B cell (primary cell): ENCODE data around the gene ANKRD44. TPM values are rescaled to one million over a fixed set of nuclear protein-coding genes. Genes with fewer than 3 reads are reported as not detected.

Experiments used
- ATAC-seq: fragments of 200-7000 bp; cut with Tn5 transposase; one replicate; pipeline ENCODE4 v1.10.0; 2021; ENCODE audit warnings: low read depth, mild to moderate bottlenecking, moderate number of reproducible peaks, moderate library complexity
- CTCF ChIA-PET: fragments of 350-600 bp; sonication (Branson Sonifier 250); formaldehyde crosslinking; loops from one replicate; lab custom pipeline; 2021; ENCODE audit warnings: antibody characterized with exemption, inconsistent platforms; lab: Charles Lee
- POLR2A ChIA-PET: fragments of 350-600 bp; sonication (Branson Sonifier 250); formaldehyde crosslinking; loops from one replicate; lab custom pipeline; 2021; ENCODE audit warnings: antibody characterized with exemption; lab: Charles Lee
- DNase-seq: peaks from one replicate; pipeline ENCODE4 v3.0.0; 2013
- H2AFZ ChIP-seq: 2 replicates; pipeline ENCODE4 v1.6.1; 2012; ENCODE audit warnings: mild to moderate bottlenecking, low read depth, low read length; ENCODE audit not compliant: insufficient read depth, poor library complexity, severe bottlenecking
- H3K27ac ChIP-seq, 2 donors: 1 replicate in 1 of 2; 2 replicates in 1 of 2; pipeline ENCODE4 v1.5.1; 2012 to 2013; ENCODE audit warnings: low read length in 2 of 2, mild to moderate bottlenecking in 2 of 2, moderate library complexity in 1 of 2
- H3K27me3 ChIP-seq, 4 experiments: fragments of 200-600 bp in 1 of 4; sonication (generic) in 1 of 4; replicated peaks in 1 of 4; 1 replicate in 2 of 4; 2 replicates in 2 of 4; pipeline versions ENCODE4 v1.6.1 to v1.7.0; 2013 to 2016; ENCODE audit warnings: low read length in 3 of 4, mild to moderate bottlenecking in 2 of 4, mixed read lengths in 1 of 4, moderate library complexity in 1 of 4; ENCODE audit not compliant: insufficient read depth in 4 of 4, control insufficient read depth in 3 of 4; ENCODE audit errors: control extremely low read depth in 1 of 4
- H3K36me3 ChIP-seq, 2 experiments: replicated peaks in 1 of 2; 1 replicate in 1 of 2; 2 replicates in 1 of 2; pipeline versions ENCODE4 v1.6.1 to v1.7.1; 2013; ENCODE audit warnings: low read length in 1 of 2; ENCODE audit not compliant: insufficient read depth in 2 of 2, control insufficient read depth in 1 of 2; ENCODE audit errors: control extremely low read depth in 1 of 2, extremely low read depth in 1 of 2
- H3K4me1 ChIP-seq, 2 donors: fragments of 200-600 bp in 1 of 2; sonication (generic) in 1 of 2; 1 replicate in 1 of 2; 2 replicates in 1 of 2; pipeline versions ENCODE4 v1.5.1 to v1.6.1; 2013 to 2017; ENCODE audit warnings: low read length in 2 of 2; ENCODE audit not compliant: control insufficient read depth in 2 of 2, insufficient read depth in 2 of 2
- H3K4me2 ChIP-seq: replicated peaks from 2 replicates; pipeline ENCODE3; 2012; ENCODE audit warnings: mild to moderate bottlenecking, low read depth, low read length; ENCODE audit not compliant: poor library complexity, severe bottlenecking
- H3K4me3 ChIP-seq, 5 experiments: fragments of 200-600 bp in 1 of 5; sonication (generic) in 1 of 5; 1 replicate in 3 of 5; 2 replicates in 2 of 5; pipeline versions ENCODE4 v1.5.1 to v1.7.0; 2011 to 2016; ENCODE audit warnings: low read length in 4 of 5, mild to moderate bottlenecking in 4 of 5, low read depth in 2 of 5, control low read depth in 1 of 5, moderate library complexity in 1 of 5; ENCODE audit not compliant: insufficient read depth in 1 of 5; ENCODE audit errors: control extremely low read depth in 1 of 5, extremely low read depth in 1 of 5
- H3K79me2 ChIP-seq: fragments of 200-600 bp; sonication (generic); one replicate; pipeline ENCODE4 v1.6.0; 2016; ENCODE audit warnings: low read length; ENCODE audit not compliant: control insufficient read depth, insufficient read depth
- H3K9ac ChIP-seq: fragments of 200-600 bp; sonication (generic); 2 replicates; pipeline ENCODE4 v1.6.1; 2017; ENCODE audit warnings: mild to moderate bottlenecking, low read length, moderate library complexity
- H3K9me3 ChIP-seq, 3 donors: one replicate each; pipeline versions ENCODE4 v1.6.1 to v1.7.1; 2013; ENCODE audit warnings: low read length in 2 of 3; ENCODE audit not compliant: control insufficient read depth in 2 of 3, insufficient read depth in 1 of 3; ENCODE audit errors: control extremely low read depth in 1 of 3
- H4K20me1 ChIP-seq: 2 replicates; pipeline ENCODE4 v1.6.0; 2012; ENCODE audit warnings: mild to moderate bottlenecking, low read length; ENCODE audit not compliant: insufficient read depth, control insufficient read depth, poor library complexity, severe bottlenecking
- H3K27ac Mint-ChIP-seq: one replicate; pipeline ENCODE4 v1.8.0; 2021; ENCODE audit warnings: mixed read lengths
- H3K27me3 Mint-ChIP-seq: one replicate; pipeline ENCODE4 v1.8.0; 2021; ENCODE audit warnings: mixed read lengths
- H3K4me1 Mint-ChIP-seq: one replicate; pipeline ENCODE4 v1.8.0; 2021; ENCODE audit warnings: mixed read lengths
- H3K4me3 Mint-ChIP-seq: one replicate; pipeline ENCODE4 v1.8.0; 2021; ENCODE audit warnings: mixed read lengths
- H3K9me3 Mint-ChIP-seq: one replicate; pipeline ENCODE4 v1.8.0; 2022; ENCODE audit warnings: mixed read lengths; ENCODE audit not compliant: insufficient read depth
- CTCF ChIP-seq: fragments of 200-600 bp; IDR thresholded peaks from one replicate; pipeline ENCODE4 v1.8.0; 2022; ENCODE audit warnings: antibody characterized with exemption, mild to moderate bottlenecking
- EZH2 ChIP-seq: IDR thresholded peaks from 2 replicates; pipeline ENCODE4 v1.6.1; 2012; ENCODE audit warnings: borderline replicate concordance, low read depth, mild to moderate bottlenecking, moderate library complexity, low read length; ENCODE audit not compliant: insufficient read depth, poor library complexity, severe bottlenecking
- WGBS: methylation state at CpG from one replicate; pipeline ENCODE4 v1.1.5; 2013; ENCODE audit warnings: missing lambda C conversion rate; ENCODE audit not compliant: insufficient coverage; 5-methylcytosine and 5-hydroxymethylcytosine counted together
- intact Hi-C: fragments of 100-400 bp; cut with micrococcal nuclease; formaldehyde crosslinking; loops from one replicate; pipeline ENCODE4 v1.10.0; 2022
- polyA plus RNA-seq: library from polyadenylated mRNA; depleted of rRNA; stranded (reverse); fragments of >200 nt; gene quantifications from 2 replicates; pipeline ENCODE4 v1.2.3, GENCODE V29; 2012
- total RNA-seq, 2 donors: library from RNA; stranded (reverse); fragments of 120-200 nt in 1 of 2; gene quantifications; 1 replicate in 1 of 2; 2 replicates in 1 of 2; pipeline versions ENCODE4 v1.2.3 to v1.2.4, GENCODE V29; 2013 to 2022

The ANKRD44 gene
- total and polyA plus RNA-seq, 2 donors (not counting 1 experiment from before 2014, with no cell fraction given) = 92.6 to 457 TPM

- Histone ChIP-seq H3K4me1 (peaks cover 81 to 85% of the 10 kb centered on the region in 2 donors), H3K27me3 (no peaks in the 10 kb centered on the region), H3K4me2 (no peak overlapping the region), H2AFZ (no peak overlapping the region), H3K9ac (no peak overlapping the region), H3K4me3 (no peak overlapping the region), H3K36me3 (peaks cover 0 to 30% of the 10 kb centered on the region in 2 experiments), H3K27ac (peak overlapping the region; percentile 3 to 89), H3K9me3 (peaks cover 0 to 6% (median 0%) of the 10 kb centered on the region in 3 donors), H3K79me2 (peaks cover 88% of the 10 kb centered on the region), H4K20me1 (peaks cover 35% of the 10 kb centered on the region)
- TF ChIP-seq CTCF (no peak), EZH2 (no peak)
- ATAC-seq (no peak), DNase-seq (no peak)
- H3K27me3 Mint-ChIP-seq = no peaks in the 10 kb centered on the region
- intact Hi-C loops = no loop called here
- H3K4me3 Mint-ChIP-seq = peak overlapping the region; percentile 40
- 94% methylated on average over 9 of the region's 9 CpGs for whole genome bisulfite sequencing
- H3K4me1 Mint-ChIP-seq = peaks cover 82% of the 10 kb centered on the region
- peak overlapping the region; percentile 85 for H3K27ac Mint-ChIP-seq
- ChIA-PET POLR2A (interaction anchor here (1.5 kb wide), 1 partner anchor 64 kb away, joined by 5 read pairs; no protein-coding TSS in a partner anchor), CTCF (interaction anchor here (1.4 to 3.2 kb wide), 3 partner anchors 25 to 111 kb away, joined by 3 to 13 read pairs (median 5); no protein-coding TSS in a partner anchor)
- H3K9me3 Mint-ChIP-seq = no peaks in the 10 kb centered on the region
These were observed 47.5 kb downstream of the ANKRD44 start for GRCh38 chr2:197263077-197263476.

- peaks cover 0 to 22% of the 10 kb centered on the region in 2 experiments for H3K36me3 ChIP-seq
- H3K4me3 ChIP-seq = peak overlapping the region in 1 of 5 experiments; percentile 26
- ChIA-PET POLR2A (interaction anchor here (0.7 to 1.5 kb wide), 3 partner anchors 45 to 63 kb away, joined by 3 to 7 read pairs (median 5); partner anchors contain the start of gene ANKRD44), CTCF (interaction anchor here (0.7 to 1.5 kb wide), 8 partner anchors 20 to 109 kb away, joined by 3 to 6 read pairs (median 3); no protein-coding TSS in a partner anchor)
- intact Hi-C loops = loop anchor here (1.0 kb wide), 1 partner anchor 45 kb away; no protein-coding TSS in a partner anchor
- no peak for TF ChIP-seq CTCF
- no peak for TF ChIP-seq EZH2
- H2AFZ ChIP-seq = peak overlapping the region; percentile 27
- peak; percentile 70 for DNase-seq
- H3K9ac ChIP-seq = peak overlapping the region; percentile 27
- H3K27ac ChIP-seq = peak overlapping the region; percentile 52 to 89
- H4K20me1 ChIP-seq = peaks cover 24% of the 10 kb centered on the region
- peak overlapping the region; percentile 59 for H3K4me2 ChIP-seq
- Mint-ChIP-seq H3K27me3 (no peaks in the 10 kb centered on the region), H3K9me3 (no peaks in the 10 kb centered on the region), H3K4me3 (peak overlapping the region; percentile 80), H3K4me1 (peaks cover 77% of the 10 kb centered on the region), H3K27ac (peak overlapping the region; percentile 87)
- peaks cover 0 to 6% (median 0%) of the 10 kb centered on the region in 3 donors for H3K9me3 ChIP-seq
- H3K27me3 ChIP-seq = no peaks in the 10 kb centered on the region
- H3K79me2 ChIP-seq = peaks cover 88% of the 10 kb centered on the region
- peaks cover 79 to 83% of the 10 kb centered on the region in 2 donors for H3K4me1 ChIP-seq
- 0% methylated on average over 2 of the region's 6 CpGs for WGBS
- ATAC-seq = peak; percentile 77
These were observed 48.8 kb downstream of the ANKRD44 start for GRCh38 chr2:197261808-197262226.
